ENCODE measurements around the gene MST1.

DNA sequence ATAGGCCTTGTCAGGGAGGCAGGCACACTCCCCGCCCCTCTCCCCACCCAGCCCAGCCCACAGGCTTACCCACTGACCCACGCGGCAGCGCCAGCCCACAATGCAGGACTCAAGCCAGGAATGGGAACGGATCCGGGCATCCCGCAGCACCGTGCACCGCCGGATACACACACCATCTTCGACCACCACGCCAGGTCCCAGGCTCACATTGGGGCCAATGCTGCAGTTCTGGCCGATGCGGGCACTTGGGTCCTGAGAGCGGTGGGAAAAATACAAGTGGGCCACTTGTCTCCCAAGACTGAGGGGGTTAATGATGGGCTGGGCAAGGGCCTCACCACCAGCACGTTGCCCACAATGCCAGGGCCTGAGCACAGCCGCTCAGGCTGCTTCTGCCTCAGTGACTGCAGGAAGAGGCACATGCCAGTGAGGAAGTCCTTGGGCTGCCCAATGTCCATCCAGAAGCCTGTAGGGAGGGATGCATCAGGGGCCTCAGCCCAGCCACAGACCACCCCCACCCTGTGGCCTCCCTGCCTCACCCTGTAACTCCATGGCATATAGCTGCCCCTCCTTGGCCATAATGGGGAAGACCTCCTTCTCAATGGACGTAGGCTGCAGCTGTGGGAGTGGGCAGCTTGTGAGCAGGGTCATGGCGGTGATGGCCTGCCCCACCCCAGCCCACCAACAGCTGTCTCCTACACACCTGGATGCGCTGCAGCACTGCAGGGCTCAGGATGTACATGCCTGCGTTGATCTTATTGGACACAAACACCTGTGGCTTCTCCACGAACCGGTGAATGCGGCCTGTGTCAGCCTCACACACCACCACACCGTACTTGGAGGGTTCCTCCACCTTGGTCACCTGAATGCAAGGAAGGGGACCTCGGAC lies 32.9 kb upstream of the MST1 start:
- TF ChIP-seq, protein P1, sequence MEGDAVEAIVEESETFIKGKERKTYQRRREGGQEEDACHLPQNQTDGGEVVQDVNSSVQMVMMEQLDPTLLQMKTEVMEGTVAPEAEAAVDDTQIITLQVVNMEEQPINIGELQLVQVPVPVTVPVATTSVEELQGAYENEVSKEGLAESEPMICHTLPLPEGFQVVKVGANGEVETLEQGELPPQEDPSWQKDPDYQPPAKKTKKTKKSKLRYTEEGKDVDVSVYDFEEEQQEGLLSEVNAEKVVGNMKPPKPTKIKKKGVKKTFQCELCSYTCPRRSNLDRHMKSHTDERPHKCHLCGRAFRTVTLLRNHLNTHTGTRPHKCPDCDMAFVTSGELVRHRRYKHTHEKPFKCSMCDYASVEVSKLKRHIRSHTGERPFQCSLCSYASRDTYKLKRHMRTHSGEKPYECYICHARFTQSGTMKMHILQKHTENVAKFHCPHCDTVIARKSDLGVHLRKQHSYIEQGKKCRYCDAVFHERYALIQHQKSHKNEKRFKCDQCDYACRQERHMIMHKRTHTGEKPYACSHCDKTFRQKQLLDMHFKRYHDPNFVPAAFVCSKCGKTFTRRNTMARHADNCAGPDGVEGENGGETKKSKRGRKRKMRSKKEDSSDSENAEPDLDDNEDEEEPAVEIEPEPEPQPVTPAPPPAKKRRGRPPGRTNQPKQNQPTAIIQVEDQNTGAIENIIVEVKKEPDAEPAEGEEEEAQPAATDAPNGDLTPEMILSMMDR (tag by site-specific recombination; IDR thresholded peaks at IDR 0.05): no peak
- TF ChIP-seq IKZF3 (tag by site-specific recombination; IDR thresholded peaks at IDR 0.05) (no peak), ZBTB8A (tag by site-specific recombination; IDR thresholded peaks at IDR 0.05) (no peak), ZNF175 (tag by site-specific recombination; IDR thresholded peaks at IDR 0.05) (no peak), ZNF292 (tag by site-specific recombination; IDR thresholded peaks at IDR 0.05; ENCODE audit: borderline replicate concordance, low read depth) (no peak), ZNF48 (tag by site-specific recombination; IDR thresholded peaks at IDR 0.05) (no peak)
- TF ChIP-seq, protein P2, sequence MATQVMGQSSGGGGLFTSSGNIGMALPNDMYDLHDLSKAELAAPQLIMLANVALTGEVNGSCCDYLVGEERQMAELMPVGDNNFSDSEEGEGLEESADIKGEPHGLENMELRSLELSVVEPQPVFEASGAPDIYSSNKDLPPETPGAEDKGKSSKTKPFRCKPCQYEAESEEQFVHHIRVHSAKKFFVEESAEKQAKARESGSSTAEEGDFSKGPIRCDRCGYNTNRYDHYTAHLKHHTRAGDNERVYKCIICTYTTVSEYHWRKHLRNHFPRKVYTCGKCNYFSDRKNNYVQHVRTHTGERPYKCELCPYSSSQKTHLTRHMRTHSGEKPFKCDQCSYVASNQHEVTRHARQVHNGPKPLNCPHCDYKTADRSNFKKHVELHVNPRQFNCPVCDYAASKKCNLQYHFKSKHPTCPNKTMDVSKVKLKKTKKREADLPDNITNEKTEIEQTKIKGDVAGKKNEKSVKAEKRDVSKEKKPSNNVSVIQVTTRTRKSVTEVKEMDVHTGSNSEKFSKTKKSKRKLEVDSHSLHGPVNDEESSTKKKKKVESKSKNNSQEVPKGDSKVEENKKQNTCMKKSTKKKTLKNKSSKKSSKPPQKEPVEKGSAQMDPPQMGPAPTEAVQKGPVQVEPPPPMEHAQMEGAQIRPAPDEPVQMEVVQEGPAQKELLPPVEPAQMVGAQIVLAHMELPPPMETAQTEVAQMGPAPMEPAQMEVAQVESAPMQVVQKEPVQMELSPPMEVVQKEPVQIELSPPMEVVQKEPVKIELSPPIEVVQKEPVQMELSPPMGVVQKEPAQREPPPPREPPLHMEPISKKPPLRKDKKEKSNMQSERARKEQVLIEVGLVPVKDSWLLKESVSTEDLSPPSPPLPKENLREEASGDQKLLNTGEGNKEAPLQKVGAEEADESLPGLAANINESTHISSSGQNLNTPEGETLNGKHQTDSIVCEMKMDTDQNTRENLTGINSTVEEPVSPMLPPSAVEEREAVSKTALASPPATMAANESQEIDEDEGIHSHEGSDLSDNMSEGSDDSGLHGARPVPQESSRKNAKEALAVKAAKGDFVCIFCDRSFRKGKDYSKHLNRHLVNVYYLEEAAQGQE (tag by site-specific recombination; IDR thresholded peaks at IDR 0.05): no peak

Data from HEK293 (cell line).